Type B pancreatic cell (in vitro differentiated cells): ENCODE results near the gene DEPDC1. TPM values are rescaled to one million over a fixed set of nuclear protein-coding genes. Genes with fewer than 3 reads are reported as not detected.
"Not testable (repeated sequence)": the region's sequence is repeated elsewhere in the genome, so short reads cannot be mapped to it uniquely, and the experiment has no call there.

Experiments
- DNase-seq: peaks from one replicate; pipeline ENCODE4 v3.0.0; 2021; ENCODE audit warnings: mixed read lengths; ENCODE audit not compliant: unreplicated experiment; ENCODE audit errors: extremely low spot score
- H3K27ac Mint-ChIP-seq: 2 replicates; pipeline ENCODE4 v1.8.0; 2021; ENCODE audit warnings: mild to moderate bottlenecking, mixed read lengths
- H3K27me3 Mint-ChIP-seq: 2 replicates; pipeline ENCODE4 v1.8.0; 2021; ENCODE audit warnings: mixed read lengths
- H3K36me3 Mint-ChIP-seq: 2 replicates; pipeline ENCODE4 v1.8.0; 2021; ENCODE audit warnings: mixed read lengths
- H3K4me1 Mint-ChIP-seq: one replicate; pipeline ENCODE4 v1.8.0; 2021; ENCODE audit warnings: mixed read lengths; ENCODE audit not compliant: unreplicated experiment
- H3K4me3 Mint-ChIP-seq: 2 replicates; pipeline ENCODE4 v1.8.0; 2021; ENCODE audit warnings: mild to moderate bottlenecking, mixed read lengths
- H3K9me3 Mint-ChIP-seq: 2 replicates; pipeline ENCODE4 v1.8.0; 2021; ENCODE audit warnings: mixed read lengths
- total RNA-seq: library from RNA; stranded (reverse); gene quantifications from 2 replicates; pipeline ENCODE4 v1.2.1, GENCODE V29; 2021; ENCODE audit warnings: low replicate concordance
- TF ChIP-seq, protein P1 (sequence below): fragments of 200-600 bp; sonication (generic); conservative IDR thresholded peaks from 2 replicates; pipeline ENCODE4 v1.5.0; 2021; ENCODE audit warnings: antibody characterized with exemption, mild to moderate bottlenecking

Gene DEPDC1
- total RNA-seq, 1 donor from 2014 or later: 25.7 TPM

DNA sequence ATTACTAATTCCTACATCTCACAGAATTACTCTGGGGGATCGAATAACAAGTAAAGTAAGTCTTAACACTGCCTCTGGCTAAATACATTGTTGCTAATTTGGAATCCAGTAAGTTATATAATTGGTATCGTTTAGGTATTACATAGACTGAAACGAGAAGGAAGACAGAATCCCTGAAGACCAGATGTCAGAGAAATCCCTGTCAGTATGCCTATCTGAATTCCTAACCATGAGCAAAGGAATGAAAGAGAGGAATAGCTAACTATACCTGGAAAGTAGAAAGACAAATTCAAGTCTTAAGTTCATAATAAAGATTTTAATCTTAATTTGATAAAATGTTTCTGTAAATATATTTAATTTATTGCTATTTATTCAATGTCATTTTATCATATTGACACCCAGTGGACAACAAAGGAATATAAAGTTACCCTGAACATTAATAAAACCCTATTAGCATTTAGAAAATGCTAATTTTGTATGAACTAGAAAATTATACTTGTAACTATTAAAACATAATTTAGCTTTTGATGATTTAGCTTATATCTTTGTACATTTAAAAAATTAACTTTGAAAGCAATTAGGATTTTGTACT is 11.4 kb downstream of the DEPDC1 start:
- Mint-ChIP-seq H3K4me3 (no peak overlapping the region), H3K27ac (no peak overlapping the region), H3K4me1 (no peaks in the 10 kb centered on the region), H3K27me3 (no peaks in the 10 kb centered on the region), H3K9me3 (no peaks in the 10 kb centered on the region), H3K36me3 (peaks cover 32% of the 10 kb centered on the region)
- no peak for DNase-seq
- TF ChIP-seq, protein P1, sequence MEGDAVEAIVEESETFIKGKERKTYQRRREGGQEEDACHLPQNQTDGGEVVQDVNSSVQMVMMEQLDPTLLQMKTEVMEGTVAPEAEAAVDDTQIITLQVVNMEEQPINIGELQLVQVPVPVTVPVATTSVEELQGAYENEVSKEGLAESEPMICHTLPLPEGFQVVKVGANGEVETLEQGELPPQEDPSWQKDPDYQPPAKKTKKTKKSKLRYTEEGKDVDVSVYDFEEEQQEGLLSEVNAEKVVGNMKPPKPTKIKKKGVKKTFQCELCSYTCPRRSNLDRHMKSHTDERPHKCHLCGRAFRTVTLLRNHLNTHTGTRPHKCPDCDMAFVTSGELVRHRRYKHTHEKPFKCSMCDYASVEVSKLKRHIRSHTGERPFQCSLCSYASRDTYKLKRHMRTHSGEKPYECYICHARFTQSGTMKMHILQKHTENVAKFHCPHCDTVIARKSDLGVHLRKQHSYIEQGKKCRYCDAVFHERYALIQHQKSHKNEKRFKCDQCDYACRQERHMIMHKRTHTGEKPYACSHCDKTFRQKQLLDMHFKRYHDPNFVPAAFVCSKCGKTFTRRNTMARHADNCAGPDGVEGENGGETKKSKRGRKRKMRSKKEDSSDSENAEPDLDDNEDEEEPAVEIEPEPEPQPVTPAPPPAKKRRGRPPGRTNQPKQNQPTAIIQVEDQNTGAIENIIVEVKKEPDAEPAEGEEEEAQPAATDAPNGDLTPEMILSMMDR: peak; percentile 53

DNA sequence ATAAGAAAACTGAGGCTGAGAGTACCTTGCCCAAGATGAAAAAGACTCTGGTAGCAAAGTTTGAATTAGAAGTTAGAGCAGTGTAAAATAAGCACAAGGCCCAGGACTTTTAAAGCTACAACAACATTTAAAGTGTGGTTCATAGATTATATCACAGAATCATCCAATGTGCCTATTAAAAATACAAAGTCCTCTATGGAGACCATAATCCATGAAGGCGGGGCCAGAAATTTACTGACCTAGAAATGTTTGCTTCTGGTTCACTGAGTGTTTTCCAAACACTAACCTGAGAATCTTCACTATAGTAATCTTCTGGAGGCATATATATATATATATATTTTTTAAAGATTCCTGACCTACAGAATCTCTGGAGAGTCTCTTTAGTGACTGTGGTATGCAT is 12.3 kb downstream of the DEPDC1 start:
- peaks cover 32% of the 10 kb centered on the region for H3K36me3 Mint-ChIP-seq
- TF ChIP-seq, protein P1: no peak
- DNase-seq: no peak
- H3K9me3 Mint-ChIP-seq: no peaks in the 10 kb centered on the region
- H3K27me3 Mint-ChIP-seq: no peaks in the 10 kb centered on the region
- no peaks in the 10 kb centered on the region for H3K4me1 Mint-ChIP-seq
- no peak overlapping the region for H3K4me3 Mint-ChIP-seq
- no peak overlapping the region for H3K27ac Mint-ChIP-seq

DNA sequence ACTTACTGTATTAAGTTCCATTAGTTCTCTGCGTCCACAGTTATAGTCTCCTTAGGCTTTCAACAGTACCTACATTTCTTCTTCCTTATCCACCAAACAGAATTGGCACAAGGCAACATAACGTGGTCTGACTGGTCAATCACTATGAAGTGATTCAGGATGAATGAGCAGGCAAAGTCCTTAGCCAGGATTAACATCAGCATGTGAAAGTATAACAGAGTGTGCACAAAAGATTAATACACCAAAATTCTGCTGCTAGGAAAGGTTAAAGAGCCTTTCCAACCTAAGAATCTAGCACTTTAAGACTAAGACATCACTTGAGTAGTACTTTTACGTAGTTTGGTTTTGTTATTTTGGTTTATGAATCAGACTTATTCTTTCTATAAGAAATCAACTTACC is 15.8 kb downstream of the DEPDC1 start:
- H3K27ac Mint-ChIP-seq: no peak overlapping the region

DNA sequence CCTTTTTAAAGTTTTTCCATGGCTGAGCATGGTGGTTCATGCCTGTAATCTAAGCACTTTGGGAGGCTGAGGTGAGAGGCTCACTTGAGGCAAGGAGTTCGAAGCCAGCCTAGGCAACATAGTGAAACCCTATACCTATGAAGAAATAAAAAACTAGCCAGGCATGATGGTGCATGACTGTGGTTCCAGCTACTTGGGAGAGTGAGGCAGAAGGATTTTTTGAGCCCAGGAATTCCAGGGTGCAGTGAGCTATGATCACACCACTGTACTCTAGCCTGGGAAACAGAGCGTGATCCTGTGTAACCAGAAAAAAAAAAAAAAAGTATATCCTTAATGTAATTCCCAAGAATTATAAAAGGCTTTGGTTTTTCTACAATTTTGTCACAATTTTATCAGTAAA is 17.4 kb downstream of the DEPDC1 start:
- Mint-ChIP-seq H3K4me3 (no peak overlapping the region), H3K4me1 (no peaks in the 10 kb centered on the region), H3K27ac (no peak overlapping the region), H3K27me3 (no peaks in the 10 kb centered on the region), H3K36me3 (peaks cover 30% of the 10 kb centered on the region), H3K9me3 (no peaks in the 10 kb centered on the region)
- DNase-seq: no peak
- TF ChIP-seq, protein P1: no peak

More for the DNA sequence above, 15.8 kb downstream of the DEPDC1 start:
- TF ChIP-seq, protein P1: no peak
- Mint-ChIP-seq H3K36me3 (peaks cover 32% of the 10 kb centered on the region), H3K4me3 (no peak overlapping the region), H3K9me3 (no peaks in the 10 kb centered on the region), H3K27me3 (no peaks in the 10 kb centered on the region), H3K4me1 (no peaks in the 10 kb centered on the region)
- DNase-seq: no peak

DNA sequence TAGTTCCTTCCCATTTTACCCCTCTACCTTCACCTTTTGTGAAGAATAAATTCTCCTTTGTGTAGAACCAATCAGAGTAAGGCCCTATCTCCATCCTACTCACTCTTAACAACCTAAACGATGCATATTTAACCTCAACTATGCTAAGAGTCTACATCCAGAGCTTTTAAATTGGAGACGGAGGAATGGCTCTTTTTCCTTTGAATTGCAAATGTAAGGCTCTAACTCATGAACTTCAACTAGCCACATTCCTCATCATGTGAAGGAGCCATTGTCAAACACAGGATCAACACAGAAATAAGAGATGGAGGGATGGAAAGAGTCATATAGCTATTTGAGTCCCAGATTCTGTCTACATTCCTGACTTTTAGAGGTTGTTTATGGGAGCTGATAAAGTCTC is 18.2 kb downstream of the DEPDC1 start:
- Mint-ChIP-seq H3K27ac (no peak overlapping the region), H3K4me3 (no peak overlapping the region), H3K36me3 (peaks cover 32% of the 10 kb centered on the region), H3K4me1 (no peaks in the 10 kb centered on the region), H3K9me3 (no peaks in the 10 kb centered on the region), H3K27me3 (no peaks in the 10 kb centered on the region)
- DNase-seq: no peak
- TF ChIP-seq, protein P1: no peak

DNA sequence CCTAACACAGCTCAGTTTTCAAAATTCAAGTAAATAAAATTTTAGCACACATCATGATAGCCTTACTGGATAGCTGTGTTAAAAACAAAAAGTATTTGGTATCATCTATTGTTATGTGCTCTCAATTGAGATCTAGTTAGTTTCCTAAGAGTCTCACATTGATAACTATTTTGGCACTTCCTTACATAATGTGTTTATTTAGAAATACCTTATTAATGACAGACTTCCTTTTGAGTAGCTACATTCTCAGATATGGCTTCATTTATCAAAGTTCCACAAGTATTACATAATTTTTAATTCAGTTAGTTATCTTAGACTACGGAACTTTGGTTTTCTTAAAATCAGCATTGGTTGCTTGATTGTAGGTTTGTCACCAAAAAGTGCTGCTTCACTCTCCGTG is 20.3 kb downstream of the DEPDC1 start:
- not testable (repeated sequence) for H3K27ac Mint-ChIP-seq, H3K9me3 Mint-ChIP-seq, DNase-seq, H3K27me3 Mint-ChIP-seq, H3K4me1 Mint-ChIP-seq, H3K4me3 Mint-ChIP-seq
- peaks cover 19% of the 10 kb centered on the region for H3K36me3 Mint-ChIP-seq
